Caco-2 (cell line): ENCODE results near the gene ECEL1. TPM values are rescaled to one million over a fixed set of nuclear protein-coding genes. Genes with fewer than 3 reads are reported as not detected.

Experiments
- BruUV-seq: library from RNA; stranded (reverse); fragments of 400-500 nt; replicated peaks from 2 replicates; lab custom pipeline; 2021; lab: Mats Ljungman, UMichigan
- CTCF ChIA-PET: fragments of 300-600 bp; sonication (Branson Sonifier 250); formaldehyde crosslinking; loops from one replicate; lab custom pipeline; 2022; ENCODE audit warnings: antibody characterized with exemption; lab: Charles Lee
- POLR2A ChIA-PET: fragments of 300-600 bp; sonication (Branson Sonifier 250); formaldehyde crosslinking; loops from one replicate; lab custom pipeline; 2022; ENCODE audit warnings: antibody characterized with exemption; lab: Charles Lee
- DNase-seq, 2 experiments: peaks; one replicate each; pipeline versions ENCODE4 v3.0.0 to v3.0.0-alpha.2; 2020 to 2022
- H3K27me3 ChIP-seq: replicated peaks from 2 replicates; pipeline ENCODE4 v1.6.0; 2011; ENCODE audit warnings: low read length; ENCODE audit not compliant: control insufficient read depth, insufficient read depth
- H3K36me3 ChIP-seq: 2 replicates; pipeline ENCODE4 v1.5.1; 2011; ENCODE audit warnings: low read length; ENCODE audit not compliant: control insufficient read depth, insufficient read depth
- H3K4me1 ChIP-seq: fragments of 250-450 bp; sonication (Bioruptor Pico); 2 replicates; pipeline ENCODE4 v1.5.1; 2020; ENCODE audit warnings: mild to moderate bottlenecking
- H3K4me3 ChIP-seq: 2 replicates; pipeline ENCODE4 v1.5.1; 2011; ENCODE audit warnings: low read depth, mild to moderate bottlenecking, control low read depth, low read length
- H3K9me3 ChIP-seq: fragments of 250-450 bp; sonication (Bioruptor Pico); 2 replicates; pipeline ENCODE4 v1.5.1; 2020; ENCODE audit warnings: mild to moderate bottlenecking, moderate library complexity
- H3K27ac Mint-ChIP-seq: one replicate; pipeline ENCODE4 v1.8.0; 2022; ENCODE audit warnings: mixed read lengths; ENCODE audit not compliant: unreplicated experiment
- H3K27me3 Mint-ChIP-seq: one replicate; pipeline ENCODE4 v1.8.0; 2022; ENCODE audit warnings: mixed read lengths; ENCODE audit not compliant: insufficient read depth, unreplicated experiment
- H3K36me3 Mint-ChIP-seq: one replicate; pipeline ENCODE4 v1.8.0; 2022; ENCODE audit warnings: mild to moderate bottlenecking, mixed read lengths; ENCODE audit not compliant: insufficient read depth, unreplicated experiment
- H3K4me1 Mint-ChIP-seq: one replicate; pipeline ENCODE4 v1.8.0; 2022; ENCODE audit warnings: low read depth, mixed read lengths; ENCODE audit not compliant: unreplicated experiment
- H3K4me3 Mint-ChIP-seq: one replicate; pipeline ENCODE4 v1.8.0; 2022; ENCODE audit warnings: mild to moderate bottlenecking, moderate library complexity, mixed read lengths; ENCODE audit not compliant: unreplicated experiment
- H3K9me3 Mint-ChIP-seq: one replicate; pipeline ENCODE4 v1.8.0; 2022; ENCODE audit warnings: mixed read lengths; ENCODE audit not compliant: unreplicated experiment
- intact Hi-C: fragments of 100-400 bp; cut with micrococcal nuclease; formaldehyde crosslinking; loops from one replicate; pipeline ENCODE4 v1.10.0; 2022; ENCODE audit not compliant: unreplicated experiment
- total RNA-seq: library from RNA; stranded (reverse); gene quantifications from 2 replicates; pipeline ENCODE4 v1.2.3, GENCODE V29; 2022
- TF ChIP-seq, protein P1 (sequence below), 2 experiments: fragments of 200-600 bp in 1 of 2; IDR thresholded peaks; 1 replicate in 1 of 2; 2 replicates in 1 of 2; pipeline versions ENCODE4 v1.5.1 to v1.8.0; 2011 to 2022; ENCODE audit warnings: antibody characterized with exemption in 1 of 2, control low read depth in 1 of 2, inconsistent platforms in 1 of 2, low read depth in 1 of 2, low read length in 1 of 2, mild to moderate bottlenecking in 1 of 2, moderate library complexity in 1 of 2; ENCODE audit not compliant: insufficient read depth in 1 of 2, severe bottlenecking in 1 of 2, unreplicated experiment in 1 of 2

ECEL1 gene
- total RNA-seq, 1 experiment from 2014 or later: 6.4 TPM

DNA sequence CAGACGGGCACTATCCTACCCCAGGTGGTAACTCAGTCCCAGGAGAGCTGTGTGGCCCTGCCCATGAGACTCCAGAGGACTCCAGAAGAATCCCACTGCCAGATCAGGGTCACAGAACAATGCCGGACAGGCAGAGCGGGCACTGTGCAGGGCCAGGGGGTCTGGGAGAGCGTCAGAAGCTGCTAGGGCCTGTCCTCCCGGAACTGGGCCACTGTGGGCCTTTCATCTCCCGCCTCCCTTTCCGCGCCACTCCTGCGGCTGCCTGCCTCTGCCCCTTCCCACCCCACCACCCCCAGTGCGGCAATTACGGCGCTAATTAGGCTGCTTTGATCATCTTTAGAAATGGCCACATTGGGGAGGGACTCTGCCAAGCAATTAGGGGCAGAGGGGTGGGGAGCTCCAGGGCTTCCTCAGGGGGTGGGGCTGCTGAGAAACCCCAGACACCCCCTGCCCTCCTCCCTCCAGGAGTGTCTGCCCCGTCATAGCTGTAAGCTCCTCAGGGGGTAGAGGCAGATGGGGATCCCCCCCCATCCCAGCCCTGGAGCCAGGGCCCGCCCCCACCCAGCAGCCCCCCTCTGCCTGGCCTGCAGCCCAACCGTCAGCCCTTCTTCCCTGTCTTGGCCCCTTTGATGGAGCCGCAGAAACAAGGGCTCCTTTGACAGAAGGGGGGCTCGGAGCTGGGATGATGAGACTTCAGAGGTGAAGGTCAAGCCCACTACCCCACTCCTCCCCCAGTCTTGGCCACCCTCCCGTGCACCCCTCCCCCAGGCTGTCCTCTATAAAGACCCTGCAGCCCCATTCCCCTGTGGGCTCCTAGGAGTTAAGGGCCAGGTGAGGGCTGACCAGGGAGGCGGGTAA, 32.2 kb upstream of the ECEL1 start, which contains the start of gene PRSS56:
TSS of gene PRSS56 (plus strand) at position 808 of the 858 bp plus-strand sequence. CDS start 211 bp downstream, outside the sequence.
- no TSS peak for BruUV-seq
- Mint-ChIP-seq H3K9me3 (no peaks in the 10 kb centered on the region), H3K4me3 (no peak within 1 kb of the TSS), H3K4me1 (peaks cover 20% of the 10 kb centered on the region), H3K27me3 (no peaks in the 10 kb centered on the region), H3K27ac (no peak within 1 kb of the TSS), H3K36me3 (no peaks in the 10 kb centered on the region)
- Histone ChIP-seq H3K4me3 (no peak within 1 kb of the TSS), H3K4me1 (peaks cover 14% of the 10 kb centered on the region), H3K27me3 (no peaks in the 10 kb centered on the region), H3K36me3 (no peaks in the 10 kb centered on the region), H3K9me3 (no peaks in the 10 kb centered on the region)
- TF ChIP-seq, protein P1, sequence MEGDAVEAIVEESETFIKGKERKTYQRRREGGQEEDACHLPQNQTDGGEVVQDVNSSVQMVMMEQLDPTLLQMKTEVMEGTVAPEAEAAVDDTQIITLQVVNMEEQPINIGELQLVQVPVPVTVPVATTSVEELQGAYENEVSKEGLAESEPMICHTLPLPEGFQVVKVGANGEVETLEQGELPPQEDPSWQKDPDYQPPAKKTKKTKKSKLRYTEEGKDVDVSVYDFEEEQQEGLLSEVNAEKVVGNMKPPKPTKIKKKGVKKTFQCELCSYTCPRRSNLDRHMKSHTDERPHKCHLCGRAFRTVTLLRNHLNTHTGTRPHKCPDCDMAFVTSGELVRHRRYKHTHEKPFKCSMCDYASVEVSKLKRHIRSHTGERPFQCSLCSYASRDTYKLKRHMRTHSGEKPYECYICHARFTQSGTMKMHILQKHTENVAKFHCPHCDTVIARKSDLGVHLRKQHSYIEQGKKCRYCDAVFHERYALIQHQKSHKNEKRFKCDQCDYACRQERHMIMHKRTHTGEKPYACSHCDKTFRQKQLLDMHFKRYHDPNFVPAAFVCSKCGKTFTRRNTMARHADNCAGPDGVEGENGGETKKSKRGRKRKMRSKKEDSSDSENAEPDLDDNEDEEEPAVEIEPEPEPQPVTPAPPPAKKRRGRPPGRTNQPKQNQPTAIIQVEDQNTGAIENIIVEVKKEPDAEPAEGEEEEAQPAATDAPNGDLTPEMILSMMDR (IDR thresholded peaks at IDR 0.05; ENCODE audit: insufficient read depth in 1 of 2, low read depth in 1 of 2, low read length in 1 of 2, severe bottlenecking in 1 of 2, unreplicated experiment in 1 of 2): no peak
- CTCF ChIA-PET: no interaction called here
- DNase-seq: no peak
- POLR2A ChIA-PET: no interaction called here
- intact Hi-C loops: loop anchor here (5.0 kb wide), 1 partner anchor 78 kb away; no protein-coding TSS in a partner anchor

- Mint-ChIP-seq H3K36me3 (no peaks in the 10 kb centered on the region), H3K9me3 (no peaks in the 10 kb centered on the region), H3K27me3 (no peaks in the 10 kb centered on the region), H3K27ac (no peak overlapping the region), H3K4me1 (peaks cover 20% of the 10 kb centered on the region), H3K4me3 (no peak overlapping the region)
- Histone ChIP-seq H3K9me3 (no peaks in the 10 kb centered on the region), H3K4me3 (no peak overlapping the region), H3K4me1 (peaks cover 14% of the 10 kb centered on the region), H3K36me3 (no peaks in the 10 kb centered on the region), H3K27me3 (no peaks in the 10 kb centered on the region)
- BruUV-seq: no TSS peak
- TF ChIP-seq, protein P1 (IDR thresholded peaks at IDR 0.05; ENCODE audit: insufficient read depth in 1 of 2, low read depth in 1 of 2, low read length in 1 of 2, severe bottlenecking in 1 of 2, unreplicated experiment in 1 of 2): no peak
- ChIA-PET CTCF (no interaction called here), POLR2A (no interaction called here)
- no peak for DNase-seq
- intact Hi-C loops: no loop called here
Observed at GRCh38 chr2:232518844-232519243, 31.2 kb upstream of the ECEL1 start.

- Mint-ChIP-seq H3K27ac (peak overlapping the region; percentile 57), H3K9me3 (no peaks in the 10 kb centered on the region), H3K27me3 (no peaks in the 10 kb centered on the region), H3K4me1 (peaks cover 20% of the 10 kb centered on the region), H3K36me3 (no peaks in the 10 kb centered on the region), H3K4me3 (peak overlapping the region; percentile 16)
- H3K27me3 ChIP-seq: no peaks in the 10 kb centered on the region
- BruUV-seq: no TSS peak
- intact Hi-C loops: no loop called here
- peak; percentile 48 to 72 for DNase-seq
- TF ChIP-seq, protein P1 (IDR thresholded peaks at IDR 0.05; ENCODE audit: insufficient read depth in 1 of 2, low read depth in 1 of 2, low read length in 1 of 2, severe bottlenecking in 1 of 2, unreplicated experiment in 1 of 2): no peak
- H3K4me1 ChIP-seq: peaks cover 14% of the 10 kb centered on the region
- ChIA-PET POLR2A (no interaction called here), CTCF (no interaction called here)
- H3K4me3 ChIP-seq: no peak overlapping the region
- H3K9me3 ChIP-seq: no peaks in the 10 kb centered on the region
- H3K36me3 ChIP-seq: no peaks in the 10 kb centered on the region
Observed at GRCh38 chr2:232516551-232516950, 28.9 kb upstream of the ECEL1 start.
